A549 (cell line): Measurements from ENCODE around the gene N4BP2. TPM values are rescaled to one million over a fixed set of nuclear protein-coding genes. Genes with fewer than 3 reads are reported as not detected.

ENCODE experiments used
- ATAC-seq, 2 experiments: fragments of 200-7000 bp in 1 of 2; fragments of >200 bp in 1 of 2; cut with Nextera tagmentation in 1 of 2; cut with Tn5 transposase in 1 of 2; 3 replicates each; pipeline versions ENCODE4 v1.8.0 to v1.9.1; 2018 to 2020; ENCODE audit warnings: mild to moderate bottlenecking in 1 of 2, moderate library complexity in 1 of 2
- CTCF ChIA-PET: fragments of 300-600 bp; sonication (Branson Sonifier 250); formaldehyde crosslinking; extraction: SDS; loops from one replicate; lab custom pipeline; 2021; ENCODE audit warnings: antibody characterized with exemption, inconsistent platforms; lab: Yijun Ruan, JAX
- POLR2A ChIA-PET: fragments of 350-600 bp; formaldehyde crosslinking; extraction: SDS; loops from one replicate; lab custom pipeline; 2021; ENCODE audit warnings: antibody characterized with exemption, inconsistent platforms; lab: Yijun Ruan, JAX
- DNase-seq, 2 experiments: peaks; one replicate each; pipeline versions ENCODE4 v3.0.0 to v3.0.0-alpha.2; 2011 to 2016; ENCODE audit warnings: low read depth in 1 of 2, low spot score in 1 of 2
- FAIRE-seq: peaks from 2 replicates; lab custom pipeline; 2011; peaks lifted over from hg19 to GRCh38; lab: Jason Lieb, UNC
- H3K27ac ChIP-seq, 2 experiments: fragments of >200 bp; sonication (Bioruptor Twin); formaldehyde crosslinking; 3 replicates each; pipeline ENCODE4 v1.5.1; 2016 to 2017
- H3K4me1 ChIP-seq: fragments of >200 bp; sonication (Bioruptor Twin); formaldehyde crosslinking; 3 replicates; pipeline ENCODE4 v1.6.1; 2016
- H3K4me2 ChIP-seq: fragments of >200 bp; sonication (Bioruptor Twin); formaldehyde crosslinking; 3 replicates; pipeline ENCODE4 v1.6.1; 2016
- H3K4me3 ChIP-seq: fragments of >200 bp; sonication (Bioruptor Twin); formaldehyde crosslinking; 3 replicates; pipeline ENCODE4 v1.5.1; 2016
- H3K9me3 ChIP-seq: fragments of >200 bp; sonication (Bioruptor Twin); formaldehyde crosslinking; 3 replicates; pipeline ENCODE4 v1.6.1; 2016
- BHLHE40 ChIP-seq: IDR thresholded peaks from 2 replicates; pipeline ENCODE4 v1.6.1; 2012; ENCODE audit warnings: low read depth, low read length, inconsistent platforms
- CEBPB ChIP-seq, 2 experiments: fragments of >200 bp in 1 of 2; sonication (Bioruptor Twin) in 1 of 2; formaldehyde crosslinking in 1 of 2; IDR thresholded peaks; 2 replicates each; pipeline ENCODE4 v1.6.1; 2012 to 2016
- EHF ChIP-seq: fragments of 250-450 bp; sonication (Bioruptor Pico); IDR thresholded peaks from 2 replicates; pipeline ENCODE4 v1.5.0; 2020; ENCODE audit warnings: mild to moderate bottlenecking
- EHMT2 ChIP-seq: fragments of 200-600 bp; sonication (generic); IDR thresholded peaks from 2 replicates; pipeline ENCODE4 v1.6.1; 2016; ENCODE audit warnings: antibody characterized with exemption, low read depth, mild to moderate bottlenecking, moderate library complexity
- EP300 ChIP-seq, 2 experiments: fragments of >200 bp; sonication (Bioruptor Twin); formaldehyde crosslinking; IDR thresholded peaks; 2 replicates in 1 of 2; 3 replicates in 1 of 2; pipeline ENCODE4 v1.6.1; 2016 to 2017
- ESRRA ChIP-seq: fragments of 150-350 bp; IDR thresholded peaks from 2 replicates; pipeline ENCODE4 v1.6.1; 2014; ENCODE audit warnings: mild to moderate bottlenecking, low read length, borderline replicate concordance
- FOSB ChIP-seq: fragments of 250-450 bp; sonication (Bioruptor Pico); IDR thresholded peaks from 2 replicates; pipeline ENCODE4 v1.5.0; 2020; ENCODE audit warnings: mild to moderate bottlenecking, moderate library complexity
- HOXA7 ChIP-seq: fragments of 250-450 bp; sonication (Bioruptor Pico); IDR thresholded peaks from 2 replicates; pipeline ENCODE4 v1.5.0; 2020; ENCODE audit warnings: mild to moderate bottlenecking, moderate library complexity
- JUN ChIP-seq, 2 experiments: fragments of >200 bp; sonication (Bioruptor Twin); formaldehyde crosslinking; IDR thresholded peaks; 2 replicates in 1 of 2; 3 replicates in 1 of 2; pipeline ENCODE4 v1.6.1; 2016 to 2017
- JUNB ChIP-seq: fragments of >200 bp; sonication (Bioruptor Twin); formaldehyde crosslinking; IDR thresholded peaks from 2 replicates; pipeline ENCODE4 v1.6.1; 2016
- KDM1A ChIP-seq: fragments of 200-600 bp; sonication (generic); IDR thresholded peaks from 2 replicates; pipeline ENCODE4 v1.6.1; 2016; ENCODE audit warnings: low read depth, mild to moderate bottlenecking
- RAD21 ChIP-seq, 2 experiments: fragments of >200 bp in 1 of 2; sonication (Bioruptor Twin) in 1 of 2; formaldehyde crosslinking in 1 of 2; IDR thresholded peaks in 1 of 2; conservative IDR thresholded peaks in 1 of 2; 2 replicates in 1 of 2; 3 replicates in 1 of 2; pipeline ENCODE4 v1.6.1; 2012 to 2018; ENCODE audit warnings: inconsistent platforms in 1 of 2
- RCOR1 ChIP-seq: fragments of 150-350 bp; IDR thresholded peaks from 2 replicates; pipeline ENCODE4 v1.6.1; 2014; ENCODE audit warnings: antibody characterized with exemption, low read length, low read depth
- ZC3H11A ChIP-seq: fragments of 450-650 bp; IDR thresholded peaks from 2 replicates; pipeline ENCODE4 v1.6.1; 2014; ENCODE audit warnings: antibody characterized with exemption, mild to moderate bottlenecking
- ZFP36 ChIP-seq: fragments of 450-650 bp; IDR thresholded peaks from 2 replicates; pipeline ENCODE4 v1.6.1; 2014; ENCODE audit warnings: borderline replicate concordance; ENCODE audit not compliant: partially characterized antibody
- WGBS: methylation state at CpG from one replicate; pipeline ENCODE4 v1.1.6; 2017; ENCODE audit errors: missing lambda C conversion rate; 5-methylcytosine and 5-hydroxymethylcytosine counted together
- polyA plus RNA-seq, 4 experiments: library from polyadenylated mRNA; depleted of rRNA in 3 of 4; stranded (reverse); fragments of >200 nt; fragmentation: RNase III in 1 of 4; extraction: RNeasy Plus Mini Kit Qiagen cat#74134 plus additional on column Dnase treatment in 1 of 4; gene quantifications; 2 replicates in 3 of 4; 3 replicates in 1 of 4; pipeline ENCODE4 v1.2.3, GENCODE V29; 2011 to 2017
- TF ChIP-seq, protein P1 (sequence below): fragments of 200-600 bp; sonication (generic); IDR thresholded peaks from 2 replicates; pipeline ENCODE4 v1.6.1; 2016; ENCODE audit warnings: antibody characterized with exemption, mild to moderate bottlenecking, moderate library complexity
- TF ChIP-seq, protein P2 (sequence below): fragments of >200 bp; sonication (Bioruptor Twin); formaldehyde crosslinking; IDR thresholded peaks from 3 replicates; pipeline ENCODE4 v1.6.1; 2016
- TF ChIP-seq, protein P3 (sequence below): IDR thresholded peaks from 2 replicates; pipeline ENCODE4 v1.6.1; 2012; ENCODE audit warnings: low read depth, borderline replicate concordance
- TF ChIP-seq, protein P4 (sequence below): IDR thresholded peaks from 2 replicates; pipeline ENCODE4 v1.6.1; 2012
- TF ChIP-seq, protein P5 (sequence below): fragments of 150-350 bp; IDR thresholded peaks from 2 replicates; pipeline ENCODE4 v1.6.1; 2014; ENCODE audit warnings: low read depth, mild to moderate bottlenecking, low read length

The N4BP2 gene
- polyA plus RNA-seq, 2 of the 4 experiments (the other 2 are of a cell fraction), result 2.7 to 10.4 TPM

DNA sequence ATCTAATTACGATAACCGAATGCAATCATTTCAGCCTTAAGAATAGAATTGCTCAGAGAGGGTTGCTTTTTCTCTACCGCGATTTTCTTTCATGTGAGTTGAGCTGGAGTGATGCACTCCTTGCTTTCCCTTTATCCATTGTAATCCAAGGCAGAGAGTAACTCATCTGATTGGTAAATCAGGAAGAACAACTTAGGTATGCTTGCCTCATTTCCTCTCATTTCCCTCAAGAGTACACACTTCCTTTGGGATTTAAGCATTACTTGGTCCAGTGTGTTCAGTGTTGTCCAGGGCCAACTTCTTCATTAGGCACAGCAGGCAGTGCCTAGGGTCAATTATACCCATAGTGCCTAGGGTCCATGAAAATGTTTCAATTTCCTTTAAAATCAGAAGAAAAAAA, 15.7 kb upstream of the N4BP2 start:
- TF ChIP-seq, protein P1, sequence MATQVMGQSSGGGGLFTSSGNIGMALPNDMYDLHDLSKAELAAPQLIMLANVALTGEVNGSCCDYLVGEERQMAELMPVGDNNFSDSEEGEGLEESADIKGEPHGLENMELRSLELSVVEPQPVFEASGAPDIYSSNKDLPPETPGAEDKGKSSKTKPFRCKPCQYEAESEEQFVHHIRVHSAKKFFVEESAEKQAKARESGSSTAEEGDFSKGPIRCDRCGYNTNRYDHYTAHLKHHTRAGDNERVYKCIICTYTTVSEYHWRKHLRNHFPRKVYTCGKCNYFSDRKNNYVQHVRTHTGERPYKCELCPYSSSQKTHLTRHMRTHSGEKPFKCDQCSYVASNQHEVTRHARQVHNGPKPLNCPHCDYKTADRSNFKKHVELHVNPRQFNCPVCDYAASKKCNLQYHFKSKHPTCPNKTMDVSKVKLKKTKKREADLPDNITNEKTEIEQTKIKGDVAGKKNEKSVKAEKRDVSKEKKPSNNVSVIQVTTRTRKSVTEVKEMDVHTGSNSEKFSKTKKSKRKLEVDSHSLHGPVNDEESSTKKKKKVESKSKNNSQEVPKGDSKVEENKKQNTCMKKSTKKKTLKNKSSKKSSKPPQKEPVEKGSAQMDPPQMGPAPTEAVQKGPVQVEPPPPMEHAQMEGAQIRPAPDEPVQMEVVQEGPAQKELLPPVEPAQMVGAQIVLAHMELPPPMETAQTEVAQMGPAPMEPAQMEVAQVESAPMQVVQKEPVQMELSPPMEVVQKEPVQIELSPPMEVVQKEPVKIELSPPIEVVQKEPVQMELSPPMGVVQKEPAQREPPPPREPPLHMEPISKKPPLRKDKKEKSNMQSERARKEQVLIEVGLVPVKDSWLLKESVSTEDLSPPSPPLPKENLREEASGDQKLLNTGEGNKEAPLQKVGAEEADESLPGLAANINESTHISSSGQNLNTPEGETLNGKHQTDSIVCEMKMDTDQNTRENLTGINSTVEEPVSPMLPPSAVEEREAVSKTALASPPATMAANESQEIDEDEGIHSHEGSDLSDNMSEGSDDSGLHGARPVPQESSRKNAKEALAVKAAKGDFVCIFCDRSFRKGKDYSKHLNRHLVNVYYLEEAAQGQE, result no peak
- TF ChIP-seq EP300 (IDR thresholded peaks at IDR 0.05) (no peak), RAD21 (conservative IDR thresholded peaks at IDR 0.05 in 1 of 2, IDR thresholded peaks at IDR 0.05 in 1 of 2) (no peak), FOSB (CRISPR knock-in tag) (no peak), EHMT2 (no peak), ESRRA (no peak), KDM1A (no peak)
- TF ChIP-seq, protein P2, sequence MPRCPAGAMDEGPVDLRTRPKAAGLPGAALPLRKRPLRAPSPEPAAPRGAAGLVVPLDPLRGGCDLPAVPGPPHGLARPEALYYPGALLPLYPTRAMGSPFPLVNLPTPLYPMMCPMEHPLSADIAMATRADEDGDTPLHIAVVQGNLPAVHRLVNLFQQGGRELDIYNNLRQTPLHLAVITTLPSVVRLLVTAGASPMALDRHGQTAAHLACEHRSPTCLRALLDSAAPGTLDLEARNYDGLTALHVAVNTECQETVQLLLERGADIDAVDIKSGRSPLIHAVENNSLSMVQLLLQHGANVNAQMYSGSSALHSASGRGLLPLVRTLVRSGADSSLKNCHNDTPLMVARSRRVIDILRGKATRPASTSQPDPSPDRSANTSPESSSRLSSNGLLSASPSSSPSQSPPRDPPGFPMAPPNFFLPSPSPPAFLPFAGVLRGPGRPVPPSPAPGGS, result no peak
- POLR2A ChIA-PET, result no interaction called here
- H3K4me1 ChIP-seq, result peaks cover 6% of the 10 kb centered on the region
- DNase-seq (no peak), FAIRE-seq (no peak), ATAC-seq (no peak)
- no peak overlapping the region for H3K4me2 ChIP-seq
- no peak overlapping the region for H3K27ac ChIP-seq
- WGBS, result 96% methylated on average over 4 of the region's 4 CpGs
- H3K4me3 ChIP-seq, result no peak overlapping the region
- CTCF ChIA-PET, result interaction anchor here (1.0 kb wide), 1 partner anchor 285 kb away, joined by 3 read pairs; no protein-coding TSS in a partner anchor
- H3K9me3 ChIP-seq, result no peaks in the 10 kb centered on the region

DNA sequence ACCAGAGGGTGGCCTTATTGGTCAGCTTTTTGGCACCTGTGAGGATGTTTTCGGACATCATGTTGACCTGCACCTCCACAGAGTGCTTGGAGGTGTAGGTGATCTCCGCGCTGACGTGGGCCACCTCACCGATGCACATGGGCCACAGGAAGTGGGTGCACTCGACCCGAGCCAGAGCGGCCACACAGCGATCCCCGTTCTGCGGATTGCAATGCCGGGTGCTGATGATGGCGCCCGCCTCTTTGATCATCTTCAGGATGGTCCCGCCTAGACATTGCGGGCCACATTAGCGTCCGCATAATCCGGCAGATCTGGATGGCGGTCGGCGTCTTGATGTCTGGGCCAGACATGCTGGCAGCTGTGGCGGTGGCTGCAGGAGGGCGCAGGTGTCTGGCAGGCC, 12.9 kb upstream of the N4BP2 start:
- Histone ChIP-seq H3K4me2 (no peak overlapping the region), H3K9me3 (no peaks in the 10 kb centered on the region), H3K4me3 (no peak overlapping the region), H3K27ac (no peak overlapping the region), H3K4me1 (peaks cover 17% of the 10 kb centered on the region)
- WGBS, result 98% methylated on average over 12 of the region's 24 CpGs
- FAIRE-seq (no peak), DNase-seq (no peak), ATAC-seq (no peak)
- CTCF ChIA-PET, result no interaction called here
- POLR2A ChIA-PET, result no interaction called here
- no peak for TF ChIP-seq ZC3H11A
- no peak for TF ChIP-seq EP300 (IDR thresholded peaks at IDR 0.05)
- TF ChIP-seq, protein P3, sequence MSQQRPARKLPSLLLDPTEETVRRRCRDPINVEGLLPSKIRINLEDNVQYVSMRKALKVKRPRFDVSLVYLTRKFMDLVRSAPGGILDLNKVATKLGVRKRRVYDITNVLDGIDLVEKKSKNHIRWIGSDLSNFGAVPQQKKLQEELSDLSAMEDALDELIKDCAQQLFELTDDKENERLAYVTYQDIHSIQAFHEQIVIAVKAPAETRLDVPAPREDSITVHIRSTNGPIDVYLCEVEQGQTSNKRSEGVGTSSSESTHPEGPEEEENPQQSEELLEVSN, result no peak
- TF ChIP-seq BHLHE40, result no peak

DNA sequence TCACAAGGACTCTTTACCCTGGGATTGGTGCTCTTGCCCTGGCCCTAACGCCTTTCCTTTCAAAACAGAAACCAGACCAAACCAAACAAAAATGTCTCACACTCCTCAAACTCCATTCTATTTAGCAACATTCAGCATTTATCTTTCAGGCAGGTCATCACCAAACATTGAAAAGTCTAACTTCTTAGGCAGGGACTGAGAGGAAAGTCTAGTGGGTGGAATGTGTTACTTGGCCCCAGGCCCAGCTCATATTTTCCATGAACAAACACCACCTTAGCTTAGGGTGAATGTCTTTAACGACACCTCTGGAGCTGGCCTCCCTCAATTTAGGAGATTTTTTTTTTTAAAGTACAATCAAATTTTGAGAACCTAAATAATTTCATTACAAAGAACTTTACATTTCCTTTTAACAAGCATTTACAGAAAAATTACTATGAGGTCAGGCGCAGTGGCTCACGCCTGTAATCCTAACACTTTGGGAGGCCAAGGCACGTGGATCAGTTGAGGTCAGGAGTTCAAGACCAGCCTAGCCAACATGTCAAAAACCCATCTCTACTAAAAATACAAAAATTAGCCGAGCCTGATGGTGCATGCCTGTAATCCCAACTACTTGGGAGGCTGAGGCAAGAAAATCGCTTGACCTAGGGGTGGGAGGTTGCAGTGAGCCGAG, 10.2 kb upstream of the N4BP2 start:
- H3K4me2 ChIP-seq, result peak overlapping the region; percentile 72
- H3K27ac ChIP-seq, result peak overlapping the region; percentile 60 to 77; a peak in 5 of 6 replicates
- H3K9me3 ChIP-seq, result no peaks in the 10 kb centered on the region
- ATAC-seq, result peak; percentile 71 to 97
- WGBS, result 46% methylated on average over 8 of the region's 8 CpGs
- CTCF ChIA-PET, result interaction anchor here (0.8 to 1.9 kb wide), 3 partner anchors 10 to 279 kb away, joined by 3 to 9 read pairs (median 3); partner anchors contain the start of gene N4BP2
- no peak for FAIRE-seq
- 0 out of 3 replicates have a peak overlapping the region, but pooled peaks have one; percentile 14 for H3K4me3 ChIP-seq
- H3K4me1 ChIP-seq, result peaks cover 17% of the 10 kb centered on the region
- POLR2A ChIA-PET, result interaction anchor here (0.7 to 1.3 kb wide), 3 partner anchors 10 to 617 kb away, joined by 3 to 6 read pairs (median 3); partner anchors contain the start of gene N4BP2
- DNase-seq, result peak; percentile 26 to 83
- TF ChIP-seq, protein P4, sequence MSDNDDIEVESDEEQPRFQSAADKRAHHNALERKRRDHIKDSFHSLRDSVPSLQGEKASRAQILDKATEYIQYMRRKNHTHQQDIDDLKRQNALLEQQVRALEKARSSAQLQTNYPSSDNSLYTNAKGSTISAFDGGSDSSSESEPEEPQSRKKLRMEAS, result peak; percentile 36; the same call in 1 of the 2 replicates
- TF ChIP-seq RCOR1 (no peak), EHF (CRISPR knock-in tag) (no peak), JUNB (no peak), ZC3H11A (no peak), ZFP36 (no peak), CEBPB (IDR thresholded peaks at IDR 0.05) (peak in 1 of 2 experiments; percentile 64; a peak in 1 of 4 replicates), JUN (IDR thresholded peaks at IDR 0.05) (no peak), HOXA7 (CRISPR knock-in tag) (no peak)
- TF ChIP-seq, protein P5, sequence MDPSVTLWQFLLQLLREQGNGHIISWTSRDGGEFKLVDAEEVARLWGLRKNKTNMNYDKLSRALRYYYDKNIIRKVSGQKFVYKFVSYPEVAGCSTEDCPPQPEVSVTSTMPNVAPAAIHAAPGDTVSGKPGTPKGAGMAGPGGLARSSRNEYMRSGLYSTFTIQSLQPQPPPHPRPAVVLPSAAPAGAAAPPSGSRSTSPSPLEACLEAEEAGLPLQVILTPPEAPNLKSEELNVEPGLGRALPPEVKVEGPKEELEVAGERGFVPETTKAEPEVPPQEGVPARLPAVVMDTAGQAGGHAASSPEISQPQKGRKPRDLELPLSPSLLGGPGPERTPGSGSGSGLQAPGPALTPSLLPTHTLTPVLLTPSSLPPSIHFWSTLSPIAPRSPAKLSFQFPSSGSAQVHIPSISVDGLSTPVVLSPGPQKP, result no peak
- TF ChIP-seq, protein P1, result no peak
